D721Med (cell line): Measurements from ENCODE around the gene CCDC51.

Experiments
- DNase-seq: peaks from one replicate; pipeline ENCODE4 v3.0.0; 2011; ENCODE audit warnings: low spot score; ENCODE audit not compliant: insufficient read length
- FAIRE-seq: peaks from 2 replicates; lab custom pipeline; 2011; peaks lifted over from hg19 to GRCh38; lab: Jason Lieb, UNC
- CTCF ChIP-seq: IDR thresholded peaks from 2 replicates; pipeline ENCODE4 v1.5.1; 2012; ENCODE audit warnings: mild to moderate bottlenecking, control low read depth; ENCODE audit not compliant: insufficient read depth; ENCODE audit errors: missing control alignments

CCDC51 gene

GRCh38 chr3:48409291-48410201, 30.4 kb downstream of the CCDC51 start:
- no peak for FAIRE-seq
- no peak for TF ChIP-seq CTCF

GRCh38 chr3:48408823-48409281, 31.1 kb downstream of the CCDC51 start:
- DNase-seq (peak; percentile 12), FAIRE-seq (no peak)
- TF ChIP-seq CTCF = no peak

More at GRCh38 chr3:48409291-48410201, 30.4 kb downstream of the CCDC51 start:
- DNase-seq = no peak

GRCh38 chr3:48407542-48408099, 32.3 kb downstream of the CCDC51 start:
- DNase-seq = peak; percentile 10
- FAIRE-seq = no peak
- TF ChIP-seq CTCF = no peak

- TF ChIP-seq CTCF = no peak
- FAIRE-seq (no peak), DNase-seq (peak; percentile 11)
These were observed 33.2 kb downstream of the CCDC51 start for GRCh38 chr3:48406443-48407431.

GRCh38 chr3:48405971-48406370, 33.9 kb downstream of the CCDC51 start:
- FAIRE-seq (no peak), DNase-seq (no peak)
- TF ChIP-seq CTCF = no peak

GRCh38 chr3:48405343-48405881, 34.5 kb downstream of the CCDC51 start:
- FAIRE-seq (no peak), DNase-seq (peak; percentile 18)
- no peak for TF ChIP-seq CTCF
